ENCODE results near the gene ROR2. TPM values are rescaled to one million over a fixed set of nuclear protein-coding genes. Genes with fewer than 3 reads are reported as not detected.
"Not testable (repeated sequence)": the region's sequence is repeated elsewhere in the genome, so short reads cannot be mapped to it uniquely, and the experiment has no call there.

ROR2 gene
- total RNA-seq, 1 donor from 2014 or later, result 3.8 TPM

- Histone ChIP-seq H3K27ac (no peak overlapping the region), H3K9me3 (no peaks in the 10 kb centered on the region), H3K4me3 (no peak overlapping the region), H3K36me3 (no peaks in the 10 kb centered on the region), H3K27me3 (ENCODE audit: low read depth) (peaks cover 7% of the 10 kb centered on the region), H3K4me1 (no peaks in the 10 kb centered on the region)
- no peak for TF ChIP-seq CTCF (IDR thresholded peaks at IDR 0.05)
- intact Hi-C loops (cut with DNase I), result no loop called here
- ATAC-seq (no peak), DNase-seq (no peak)
Observed at GRCh38 chr9:91914404-91914803, 35.6 kb downstream of the ROR2 start.

GRCh38 chr9:91913986-91914385 is 36.0 kb downstream of the ROR2 start:
- Histone ChIP-seq H3K27ac (no peak overlapping the region), H3K4me3 (no peak overlapping the region), H3K27me3 (ENCODE audit: low read depth) (peaks cover 7% of the 10 kb centered on the region), H3K4me1 (no peaks in the 10 kb centered on the region), H3K36me3 (no peaks in the 10 kb centered on the region), H3K9me3 (no peaks in the 10 kb centered on the region)
- intact Hi-C loops (cut with DNase I), result no loop called here
- ATAC-seq (no peak), DNase-seq (no peak)
- TF ChIP-seq CTCF (IDR thresholded peaks at IDR 0.05), result no peak

GRCh38 chr9:91913096-91913495 is 36.9 kb downstream of the ROR2 start:
- TF ChIP-seq CTCF (IDR thresholded peaks at IDR 0.05), result no peak
- Histone ChIP-seq H3K4me3 (no peak overlapping the region), H3K4me1 (no peaks in the 10 kb centered on the region), H3K36me3 (no peaks in the 10 kb centered on the region), H3K27me3 (ENCODE audit: low read depth) (peaks cover 7% of the 10 kb centered on the region), H3K9me3 (no peaks in the 10 kb centered on the region), H3K27ac (no peak overlapping the region)
- intact Hi-C loops (cut with DNase I), result no loop called here
- DNase-seq, result no peak
- ATAC-seq, result no peak

GRCh38 chr9:91911657-91912056 is 38.4 kb downstream of the ROR2 start:
- no peak overlapping the region for H3K4me3 ChIP-seq
- ATAC-seq (no peak), DNase-seq (no peak)
- TF ChIP-seq CTCF (IDR thresholded peaks at IDR 0.05), result no peak
- H3K9me3 ChIP-seq, result no peaks in the 10 kb centered on the region
- peaks cover 2% of the 10 kb centered on the region for H3K27me3 ChIP-seq (ENCODE audit: low read depth)
- no peaks in the 10 kb centered on the region for H3K36me3 ChIP-seq
- no peaks in the 10 kb centered on the region for H3K4me1 ChIP-seq
- intact Hi-C loops (cut with DNase I), result no loop called here
- H3K27ac ChIP-seq, result no peak overlapping the region

- H3K27ac ChIP-seq; H3K4me1 ChIP-seq; ATAC-seq; intact Hi-C loops (cut with DNase I); H3K27me3 ChIP-seq (ENCODE audit: low read depth); H3K4me3 ChIP-seq; H3K9me3 ChIP-seq; H3K36me3 ChIP-seq; DNase-seq: not testable (repeated sequence)
Observed at GRCh38 chr9:91909256-91909655, 40.8 kb downstream of the ROR2 start.

- Histone ChIP-seq H3K4me3 (no peak overlapping the region), H3K27ac (no peak overlapping the region), H3K4me1 (no peaks in the 10 kb centered on the region), H3K36me3 (no peaks in the 10 kb centered on the region), H3K9me3 (no peaks in the 10 kb centered on the region), H3K27me3 (ENCODE audit: low read depth) (peaks cover 4% of the 10 kb centered on the region)
- intact Hi-C loops (cut with DNase I), result no loop called here
- DNase-seq (no peak), ATAC-seq (no peak)
- no peak for TF ChIP-seq CTCF (IDR thresholded peaks at IDR 0.05)
Observed at GRCh38 chr9:91908746-91909145, 41.3 kb downstream of the ROR2 start.

All from lower lobe of right lung (tissue), 2 donors.